Measurements from ENCODE around the gene CSGALNACT2. TPM values are rescaled to one million over a fixed set of nuclear protein-coding genes. Genes with fewer than 3 reads are reported as not detected.

The CSGALNACT2 gene
- total and polyA plus RNA-seq, 2 experiments from 2014 or later = 7.7 to 13.9 TPM

DNA sequence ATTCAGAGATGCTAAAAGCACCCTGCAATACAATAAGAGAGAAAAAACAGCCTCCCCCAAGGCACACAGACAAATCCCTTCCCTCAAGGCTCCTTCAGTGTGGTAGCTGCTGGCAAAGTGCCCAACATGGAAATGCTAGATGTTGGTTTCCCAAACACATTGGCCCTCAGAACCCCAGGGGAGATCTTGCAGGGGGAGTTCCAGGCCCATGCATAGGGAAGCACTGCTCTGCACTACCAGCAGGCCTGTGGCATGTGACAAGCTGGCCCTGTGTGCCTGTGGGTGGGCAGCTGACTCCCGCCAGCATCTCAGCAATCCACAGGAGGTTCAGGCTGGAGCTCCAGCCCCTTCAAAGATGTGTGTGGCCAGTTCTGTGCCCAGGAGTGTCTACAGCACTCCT lies 16.8 kb upstream of the CSGALNACT2 start:
- DNase-seq (ENCODE audit: low spot score) = no peak
- no peak overlapping the region for H3K27ac ChIP-seq
- 71% methylated on average over 1 of the region's 1 CpG for WGBS (ENCODE audit: low lambda C conversion rate, missing lambda C conversion rate)

GRCh38 chr10:43122096-43122495 lies 16.1 kb upstream of the CSGALNACT2 start:
- WGBS (ENCODE audit: low lambda C conversion rate, missing lambda C conversion rate) = 96% methylated on average over 4 of the region's 4 CpGs
- no peaks in the 10 kb centered on the region for H3K79me2 ChIP-seq
- H3K4me3 ChIP-seq = no peak overlapping the region
- H2AFZ ChIP-seq = no peak overlapping the region
- H3K9me2 ChIP-seq (replicated peaks; ENCODE audit: insufficient read depth) = no peaks in the 10 kb centered on the region
- DNase-seq (ENCODE audit: low spot score) = no peak
- H3K36me3 ChIP-seq (replicated peaks; ENCODE audit: insufficient read depth, low read depth) = no peaks in the 10 kb centered on the region
- H3K4me1 ChIP-seq (ENCODE audit: insufficient read depth) = no peaks in the 10 kb centered on the region
- H4K20me1 ChIP-seq (ENCODE audit: insufficient read depth, poor library complexity, severe bottlenecking) = no peaks in the 10 kb centered on the region
- H3K9me3 ChIP-seq (ENCODE audit: low read depth) = no peaks in the 10 kb centered on the region
- no peak overlapping the region for H3K27ac ChIP-seq
- no peak overlapping the region for H3K4me2 ChIP-seq
- no peak for TF ChIP-seq EZH2 (IDR thresholded peaks at IDR 0.05; ENCODE audit: borderline replicate concordance)
- no peak for TF ChIP-seq CTCF (IDR thresholded peaks at IDR 0.05; ENCODE audit: poor library complexity)
- no peak for TF ChIP-seq EZH2phosphoT487 (IDR thresholded peaks at IDR 0.05; ENCODE audit: low read depth, severe bottlenecking, unreplicated experiment)
- no peaks in the 10 kb centered on the region for H3K27me3 ChIP-seq

More for the DNA sequence above, 16.8 kb upstream of the CSGALNACT2 start:
- H3K9me2 ChIP-seq (replicated peaks; ENCODE audit: insufficient read depth) = no peaks in the 10 kb centered on the region
- H3K36me3 ChIP-seq (replicated peaks; ENCODE audit: insufficient read depth, low read depth) = no peaks in the 10 kb centered on the region
- no peak overlapping the region for H3K4me3 ChIP-seq
- no peaks in the 10 kb centered on the region for H3K9me3 ChIP-seq (ENCODE audit: low read depth)
- H3K4me2 ChIP-seq = no peak overlapping the region
- H2AFZ ChIP-seq = no peak overlapping the region
- H4K20me1 ChIP-seq (ENCODE audit: insufficient read depth, poor library complexity, severe bottlenecking) = no peaks in the 10 kb centered on the region
- H3K79me2 ChIP-seq = no peaks in the 10 kb centered on the region
- H3K4me1 ChIP-seq (ENCODE audit: insufficient read depth) = no peaks in the 10 kb centered on the region
- no peaks in the 10 kb centered on the region for H3K27me3 ChIP-seq
- TF ChIP-seq CTCF (IDR thresholded peaks at IDR 0.05; ENCODE audit: poor library complexity) (no peak), EZH2 (IDR thresholded peaks at IDR 0.05; ENCODE audit: borderline replicate concordance) (no peak), EZH2phosphoT487 (IDR thresholded peaks at IDR 0.05; ENCODE audit: low read depth, severe bottlenecking, unreplicated experiment) (no peak)

DNA sequence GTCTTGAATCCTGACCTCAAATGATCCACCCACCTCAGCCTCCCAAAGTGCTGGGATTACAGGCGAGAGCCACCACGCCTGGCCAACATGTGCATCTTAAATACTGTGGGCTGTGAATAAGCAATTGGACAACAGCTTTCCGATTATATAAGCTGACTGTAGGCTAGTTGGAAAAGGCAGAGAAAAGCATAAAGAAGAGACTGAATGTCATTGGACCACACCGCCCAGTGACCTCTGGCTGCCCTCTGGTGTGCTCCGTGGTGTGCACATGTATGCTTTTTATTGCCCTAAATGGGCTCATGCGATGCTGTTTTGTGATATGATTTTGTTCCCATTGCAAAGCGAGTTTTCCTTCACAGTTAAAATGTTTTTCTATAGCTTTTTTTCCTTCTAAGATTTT lies 15.4 kb upstream of the CSGALNACT2 start:
- Histone ChIP-seq H3K4me2 (no peak overlapping the region), H2AFZ (no peak overlapping the region), H3K4me1 (ENCODE audit: insufficient read depth) (no peaks in the 10 kb centered on the region), H3K9me3 (ENCODE audit: low read depth) (no peaks in the 10 kb centered on the region), H3K27me3 (no peaks in the 10 kb centered on the region), H3K9me2 (replicated peaks; ENCODE audit: insufficient read depth) (no peaks in the 10 kb centered on the region), H3K36me3 (replicated peaks; ENCODE audit: insufficient read depth, low read depth) (no peaks in the 10 kb centered on the region), H3K27ac (no peak overlapping the region), H3K4me3 (no peak overlapping the region), H3K79me2 (no peaks in the 10 kb centered on the region), H4K20me1 (ENCODE audit: insufficient read depth, poor library complexity, severe bottlenecking) (no peaks in the 10 kb centered on the region)
- no peak for DNase-seq (ENCODE audit: low spot score)
- TF ChIP-seq EZH2 (IDR thresholded peaks at IDR 0.05; ENCODE audit: borderline replicate concordance) = no peak
- no peak for TF ChIP-seq CTCF (IDR thresholded peaks at IDR 0.05; ENCODE audit: poor library complexity)
- no peak for TF ChIP-seq EZH2phosphoT487 (IDR thresholded peaks at IDR 0.05; ENCODE audit: low read depth, severe bottlenecking, unreplicated experiment)
- 86% methylated on average over 7 of the region's 7 CpGs for WGBS (ENCODE audit: low lambda C conversion rate, missing lambda C conversion rate)
